Body of pancreas (tissue), 4 donors: Measurements from ENCODE around the gene EIF4G2. TPM values are rescaled to one million over a fixed set of nuclear protein-coding genes. Genes with fewer than 3 reads are reported as not detected.

ENCODE experiments used
- ATAC-seq: fragments of 150-250 bp; one replicate; pipeline ENCODE4 v1.9.1; 2016
- DNase-seq, 4 donors: peaks; one replicate each; pipeline ENCODE4 v3.0.0-alpha.2; 2019
- H3K27ac ChIP-seq, 4 donors: fragments of 200-600 bp; sonication (generic); 1 replicate in 3 of 4; 2 replicates in 1 of 4; pipeline versions ENCODE4 v1.5.1 to v1.6.1; 2016 to 2019; ENCODE audit warnings: mild to moderate bottlenecking in 1 of 4, mixed read lengths in 1 of 4, moderate library complexity in 1 of 4
- H3K27me3 ChIP-seq, 2 donors: fragments of 200-600 bp; sonication (generic); one replicate each; pipeline ENCODE4 v1.6.0; 2016; ENCODE audit warnings: mild to moderate bottlenecking in 1 of 2
- H3K36me3 ChIP-seq, 2 donors: fragments of 200-600 bp; sonication (generic); replicated peaks in 1 of 2; 2 replicates each; pipeline ENCODE4 v1.5.1; 2016; ENCODE audit warnings: low read depth in 2 of 2; ENCODE audit not compliant: insufficient read depth in 1 of 2
- H3K4me1 ChIP-seq: fragments of 200-600 bp; sonication (generic); one replicate; pipeline ENCODE4 v1.6.0; 2016
- H3K4me3 ChIP-seq, 2 donors: fragments of 200-600 bp; sonication (generic); 1 replicate in 1 of 2; 2 replicates in 1 of 2; pipeline ENCODE4 v1.5.1; 2016 to 2019
- H3K9me3 ChIP-seq, 3 donors: fragments of 200-600 bp; sonication (generic); 1 replicate in 2 of 3; 2 replicates in 1 of 3; pipeline ENCODE4 v1.5.1; 2016
- POLR2A ChIP-seq, 3 donors: fragments of 450-650 bp; IDR thresholded peaks; one replicate each; pipeline ENCODE4 v1.6.1; 2016; ENCODE audit warnings: antibody characterized with exemption in 3 of 3, mild to moderate bottlenecking in 2 of 3
- whole genome bisulfite sequencing, 2 donors: methylation state at CpG; one replicate each; pipeline ENCODE4 v1.1.5; 2017; 5-methylcytosine and 5-hydroxymethylcytosine counted together
- intact Hi-C: fragments of 100-400 bp; cut with DNase I; formaldehyde crosslinking; loops from one replicate; pipeline ENCODE4 v1.15.1; 2023
- total RNA-seq, 2 donors: library from RNA; depleted of rRNA; stranded (reverse); fragments of >200 nt; gene quantifications; one replicate each; pipeline ENCODE4 v1.1.0, GENCODE V29; 2016
- TF ChIP-seq, protein P1 (sequence below), 7 experiments: fragments of 450-650 bp in 4 of 7; fragments of 200-600 bp in 3 of 7; sonication (generic) in 3 of 7; IDR thresholded peaks; one replicate each; pipeline ENCODE4 v1.5.1; 2016 to 2019; ENCODE audit warnings: antibody characterized with exemption in 7 of 7

Gene EIF4G2
- total RNA-seq, 2 donors from 2014 or later, result 223 to 230 TPM

DNA sequence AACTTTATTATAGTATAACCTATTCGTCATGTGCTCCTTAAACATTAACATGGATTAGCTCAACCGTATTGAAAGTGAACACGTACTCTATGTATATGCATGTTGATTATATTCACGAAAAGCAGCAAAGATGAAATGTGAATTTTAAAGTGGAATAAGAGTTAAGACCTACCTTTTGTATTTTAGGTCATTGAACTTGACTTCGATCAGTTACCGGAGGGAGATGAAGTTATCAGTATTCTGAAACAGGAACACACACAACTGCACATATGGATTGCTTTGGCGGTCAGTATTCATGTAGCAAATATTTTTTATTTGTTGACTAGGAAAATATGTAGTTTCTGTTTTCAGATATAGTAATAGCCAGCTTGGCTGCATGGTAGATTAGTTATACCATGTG lies 56.2 kb downstream of the EIF4G2 start:
- Histone ChIP-seq H3K9me3 (no peaks in the 10 kb centered on the region), H3K27me3 (no peaks in the 10 kb centered on the region), H3K36me3 (peaks cover 0 to 24% of the 10 kb centered on the region in 2 donors), H3K27ac (no peak overlapping the region), H3K4me3 (peak overlapping the region in 1 of 2 donors; percentile 78), H3K4me1 (peaks cover 12% of the 10 kb centered on the region)
- 33 to 41% methylated on average over 7 of the region's 7 CpGs for WGBS, 2 donors
- ATAC-seq, result no peak
- intact Hi-C loops, result no loop called here
- no peak for TF ChIP-seq POLR2A (IDR thresholded peaks at IDR 0.05)
- TF ChIP-seq, protein P1, sequence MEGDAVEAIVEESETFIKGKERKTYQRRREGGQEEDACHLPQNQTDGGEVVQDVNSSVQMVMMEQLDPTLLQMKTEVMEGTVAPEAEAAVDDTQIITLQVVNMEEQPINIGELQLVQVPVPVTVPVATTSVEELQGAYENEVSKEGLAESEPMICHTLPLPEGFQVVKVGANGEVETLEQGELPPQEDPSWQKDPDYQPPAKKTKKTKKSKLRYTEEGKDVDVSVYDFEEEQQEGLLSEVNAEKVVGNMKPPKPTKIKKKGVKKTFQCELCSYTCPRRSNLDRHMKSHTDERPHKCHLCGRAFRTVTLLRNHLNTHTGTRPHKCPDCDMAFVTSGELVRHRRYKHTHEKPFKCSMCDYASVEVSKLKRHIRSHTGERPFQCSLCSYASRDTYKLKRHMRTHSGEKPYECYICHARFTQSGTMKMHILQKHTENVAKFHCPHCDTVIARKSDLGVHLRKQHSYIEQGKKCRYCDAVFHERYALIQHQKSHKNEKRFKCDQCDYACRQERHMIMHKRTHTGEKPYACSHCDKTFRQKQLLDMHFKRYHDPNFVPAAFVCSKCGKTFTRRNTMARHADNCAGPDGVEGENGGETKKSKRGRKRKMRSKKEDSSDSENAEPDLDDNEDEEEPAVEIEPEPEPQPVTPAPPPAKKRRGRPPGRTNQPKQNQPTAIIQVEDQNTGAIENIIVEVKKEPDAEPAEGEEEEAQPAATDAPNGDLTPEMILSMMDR (IDR thresholded peaks at IDR 0.05), result no peak
- DNase-seq, result no peak

DNA sequence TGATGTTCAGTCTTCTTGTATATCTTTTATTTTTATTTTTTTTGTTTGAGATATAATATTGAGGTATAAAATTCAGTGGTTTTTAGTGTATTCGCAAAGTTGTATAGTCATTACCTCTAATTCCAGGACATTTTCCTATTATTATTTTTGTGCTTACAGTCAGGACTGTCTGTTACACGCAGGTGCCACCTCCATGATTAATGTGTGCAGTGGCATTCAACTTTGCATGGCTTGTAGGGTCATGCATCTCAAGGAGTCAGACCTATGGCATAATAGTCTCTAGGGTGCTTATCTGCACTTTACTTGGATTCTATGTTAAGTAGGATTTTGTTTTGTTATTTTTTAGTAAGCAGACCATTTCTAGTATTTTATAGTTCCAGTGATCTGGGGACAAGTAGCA lies 56.7 kb downstream of the EIF4G2 start:
- no peak for TF ChIP-seq POLR2A (IDR thresholded peaks at IDR 0.05)
- TF ChIP-seq, protein P1 (IDR thresholded peaks at IDR 0.05), result no peak
- Histone ChIP-seq H3K4me1 (peaks cover 12% of the 10 kb centered on the region), H3K4me3 (peak overlapping the region in 1 of 2 donors; percentile 78), H3K27me3 (no peaks in the 10 kb centered on the region), H3K9me3 (no peaks in the 10 kb centered on the region), H3K36me3 (peaks cover 0 to 20% of the 10 kb centered on the region in 2 donors), H3K27ac (peak overlapping the region in 1 of 4 donors; percentile 99)
- DNase-seq, result no peak
- WGBS, 2 donors, result 12 to 21% methylated on average over 2 of the region's 2 CpGs
- intact Hi-C loops, result no loop called here
- ATAC-seq, result no peak

DNA sequence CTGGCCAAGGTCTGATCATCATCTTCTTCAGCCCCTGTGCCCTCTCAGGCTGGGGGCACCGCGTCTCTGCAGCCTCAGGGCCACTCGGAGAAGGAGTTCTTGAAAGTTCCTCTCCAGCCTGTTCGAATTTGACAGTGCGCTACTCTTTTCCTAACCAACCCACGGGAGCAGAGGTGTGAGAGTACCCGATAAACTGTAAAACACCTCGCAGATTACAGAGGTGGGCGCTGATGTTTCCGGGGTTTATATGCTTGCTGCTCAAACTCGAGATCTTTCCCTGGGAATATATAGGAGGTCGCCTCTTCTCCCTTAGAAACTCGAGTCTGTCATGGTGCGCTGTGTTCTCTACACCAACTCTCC lies 57.2 kb downstream of the EIF4G2 start:
- Histone ChIP-seq H3K27me3 (no peaks in the 10 kb centered on the region), H3K4me1 (peaks cover 12% of the 10 kb centered on the region), H3K27ac (peak overlapping the region; percentile 76 to 99 (median 92)), H3K36me3 (peaks cover 0 to 16% of the 10 kb centered on the region in 2 donors), H3K9me3 (no peaks in the 10 kb centered on the region), H3K4me3 (peak overlapping the region; percentile 26 to 78)
- peak; percentile 14 for ATAC-seq
- no peak for DNase-seq
- TF ChIP-seq POLR2A (IDR thresholded peaks at IDR 0.05), result no peak
- TF ChIP-seq, protein P1 (IDR thresholded peaks at IDR 0.05), result no peak
- intact Hi-C loops, result no loop called here
- WGBS, 2 donors, result 0 to 1% methylated on average over 14 of the region's 14 CpGs

DNA sequence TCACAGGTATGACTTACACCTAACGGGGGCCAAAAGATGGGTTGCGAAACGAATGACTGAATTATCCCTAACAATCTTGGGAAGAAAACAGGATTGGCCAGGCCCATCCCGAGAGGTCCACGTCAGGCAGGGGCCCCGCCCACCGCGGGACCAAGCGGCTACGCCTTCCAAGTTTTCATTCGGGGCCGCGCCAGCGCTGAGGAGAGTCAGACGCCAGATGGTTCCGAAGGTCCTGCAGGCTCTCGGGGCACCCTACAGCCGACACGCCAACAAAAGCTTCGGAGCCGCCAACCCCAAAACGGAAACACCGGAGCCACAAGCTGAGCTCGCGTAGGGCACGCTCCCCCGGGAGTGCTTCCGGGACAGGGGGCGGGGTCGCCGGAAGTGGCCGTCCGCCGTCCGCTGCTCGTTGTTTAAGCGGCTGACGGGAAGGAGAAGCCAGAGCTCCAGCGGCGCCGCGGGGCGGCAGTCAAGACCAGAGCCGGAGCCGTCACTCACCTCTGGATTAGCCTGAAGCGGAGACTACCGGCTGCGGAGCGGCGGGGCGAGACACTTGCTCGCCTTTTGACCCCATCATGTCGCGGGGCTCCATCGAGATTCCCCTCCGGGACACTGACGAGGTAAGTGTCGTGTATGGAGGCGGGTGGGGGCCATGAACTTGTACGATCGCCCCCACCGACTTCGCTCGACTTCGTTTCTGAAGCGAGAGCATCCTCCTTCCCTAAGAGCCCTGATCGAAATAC lies 57.7 kb downstream of the EIF4G2 start, which contains the start of gene CTR9:
Gene CTR9 (plus strand): TSS at position 409 of the 743 bp plus-strand sequence. CDS start 167 bp downstream, at position 576.
- H3K27me3 ChIP-seq, result no peaks in the 10 kb centered on the region
- TF ChIP-seq, protein P1 (IDR thresholded peaks at IDR 0.05), result peak in 3 of 7 experiments; percentile 16 to 33 (median 26)
- TF ChIP-seq POLR2A (IDR thresholded peaks at IDR 0.05), result peak; percentile 91 to 97 (median 97)
- peak within 1 kb of the TSS; percentile 76 to 99 (median 92) for H3K27ac ChIP-seq
- H3K4me3 ChIP-seq, result peak within 1 kb of the TSS; percentile 26 to 78
- H3K36me3 ChIP-seq, result peaks cover 0 to 16% of the 10 kb centered on the region in 2 donors
- DNase-seq, result peak; percentile 92 to 95 (median 94)
- ATAC-seq, result peak; percentile 96
- peaks cover 12% of the 10 kb centered on the region for H3K4me1 ChIP-seq
- H3K9me3 ChIP-seq, result no peaks in the 10 kb centered on the region
- 0 to 1% methylated on average over 27 to 67 of the region's 67 CpGs for WGBS, 2 donors
- intact Hi-C loops, result no loop called here
